Measurements from ENCODE around the gene RSBN1L. TPM values are rescaled to one million over a fixed set of nuclear protein-coding genes. Genes with fewer than 3 reads are reported as not detected.
A peak's percentile ranks its signal among the peaks of the same experiment; 100 is the strongest.

The RSBN1L gene
- polyA plus RNA-seq, 1 donor (not counting 4 experiments of a cell fraction or from before 2014, with no cell fraction given): 9.6 TPM

DNA sequence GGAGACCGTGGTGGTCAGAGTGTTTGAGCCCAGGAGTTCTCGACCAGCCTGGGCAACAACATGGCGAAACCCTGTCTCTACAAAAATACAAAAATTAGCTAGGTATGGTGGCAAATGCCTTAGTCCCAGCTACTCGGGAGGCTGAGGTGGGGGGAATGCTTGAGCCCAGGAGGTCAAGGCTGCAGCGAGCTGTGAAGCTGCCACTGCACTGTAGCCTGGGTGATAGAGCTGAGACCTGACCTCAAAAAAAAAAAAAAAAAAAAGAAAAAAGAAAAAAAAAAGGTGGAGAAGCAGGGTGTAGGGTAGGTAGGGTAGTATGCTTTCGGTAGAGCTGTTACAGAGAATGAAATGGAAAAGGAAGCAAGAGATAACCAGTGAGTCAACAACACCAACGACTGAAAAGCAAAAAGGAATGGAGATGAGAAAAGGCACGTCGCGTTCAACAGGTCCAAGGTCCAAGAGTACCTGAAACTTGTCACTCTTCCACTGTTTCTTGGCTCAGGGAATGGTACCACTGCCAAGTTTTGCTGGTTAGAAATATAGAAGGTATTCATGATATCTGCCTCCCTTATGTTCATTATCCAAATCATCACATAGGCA is 4.3 kb upstream of the RSBN1L start:
- dilution Hi-C loops (cut with MboI; ENCODE audit: extremely low pct_ligation_motif_present, low sequenced_read_pairs): no loop called here

GRCh38 chr7:77693830-77694583 is 2.3 kb upstream of the RSBN1L start:
- Histone ChIP-seq H3K9me3 (ENCODE audit: control insufficient read depth, low read depth, low read length) (no peaks in the 10 kb centered on the region), H3K9ac (ENCODE audit: control insufficient read depth, extremely low read depth, insufficient read depth, low read length) (no peak overlapping the region), H3K4me1 (ENCODE audit: control insufficient read depth, extremely low read depth, insufficient read depth, low read length) (peaks cover 17% of the 10 kb centered on the region), H4K20me1 (ENCODE audit: control insufficient read depth, extremely low read depth, insufficient read depth, low read length) (peaks cover 2% of the 10 kb centered on the region), H3K4me3 (ENCODE audit: control insufficient read depth in 2 of 3, extremely low read depth in 1 of 3, insufficient read depth in 2 of 3, low read depth in 1 of 3, low read length in 3 of 3) (peak overlapping the region in 1 of 3 experiments; percentile 37), H2AFZ (ENCODE audit: control insufficient read depth, low read length) (no peak overlapping the region), H3K27ac (ENCODE audit: control insufficient read depth, insufficient read depth, low read length) (no peak overlapping the region), H3K27me3 (ENCODE audit: control insufficient read depth, extremely low read depth, insufficient read depth, low read length) (no peaks in the 10 kb centered on the region), H3K79me2 (ENCODE audit: control insufficient read depth, insufficient read depth, low read length) (peaks cover 66% of the 10 kb centered on the region), H3K9me1 (ENCODE audit: control insufficient read depth, extremely low read depth, insufficient read depth, low read length) (no peaks in the 10 kb centered on the region), H3K4me2 (ENCODE audit: control insufficient read depth, extremely low read depth, insufficient read depth, low read depth, low read length) (peak overlapping the region; percentile 37), H3K36me3 (ENCODE audit: control insufficient read depth in 2 of 2, extremely low read depth in 1 of 2, insufficient read depth in 2 of 2, low read length in 2 of 2) (no peaks in the 10 kb centered on the region)
- DNase-seq (ENCODE audit: low read depth, low spot score): no peak
- FAIRE-seq: no peak
- TF ChIP-seq CTCF (optimal IDR thresholded peaks at IDR 0.05 in 1 of 3, IDR thresholded peaks at IDR 0.05 in 1 of 3, conservative IDR thresholded peaks at IDR 0.05 in 1 of 3; ENCODE audit: extremely low read depth in 1 of 3, insufficient read depth in 2 of 3, low read length in 3 of 3): no peak
- no peak for TF ChIP-seq EZH2 (IDR thresholded peaks at IDR 0.05; ENCODE audit: low read length)
- dilution Hi-C loops (cut with MboI; ENCODE audit: extremely low pct_ligation_motif_present, low sequenced_read_pairs): no loop called here

More for the DNA sequence above, 4.3 kb upstream of the RSBN1L start:
- no peak overlapping the region for H3K27ac ChIP-seq (ENCODE audit: control insufficient read depth, insufficient read depth, low read length)
- no peaks in the 10 kb centered on the region for H3K9me3 ChIP-seq (ENCODE audit: control insufficient read depth, low read depth, low read length)
- no peak overlapping the region for H3K9ac ChIP-seq (ENCODE audit: control insufficient read depth, extremely low read depth, insufficient read depth, low read length)
- H3K9me1 ChIP-seq (ENCODE audit: control insufficient read depth, extremely low read depth, insufficient read depth, low read length): no peaks in the 10 kb centered on the region
- H3K36me3 ChIP-seq (ENCODE audit: control insufficient read depth in 2 of 2, extremely low read depth in 1 of 2, insufficient read depth in 2 of 2, low read length in 2 of 2): peaks cover 0 to 2% of the 10 kb centered on the region in 2 experiments
- H2AFZ ChIP-seq (ENCODE audit: control insufficient read depth, low read length): no peak overlapping the region
- FAIRE-seq: no peak
- DNase-seq (ENCODE audit: low read depth, low spot score): no peak
- H3K4me1 ChIP-seq (ENCODE audit: control insufficient read depth, extremely low read depth, insufficient read depth, low read length): peaks cover 6% of the 10 kb centered on the region
- no peaks in the 10 kb centered on the region for H3K27me3 ChIP-seq (ENCODE audit: control insufficient read depth, extremely low read depth, insufficient read depth, low read length)
- no peak overlapping the region for H3K4me3 ChIP-seq (ENCODE audit: control insufficient read depth in 2 of 3, extremely low read depth in 1 of 3, insufficient read depth in 2 of 3, low read depth in 1 of 3, low read length in 3 of 3)
- TF ChIP-seq EZH2 (IDR thresholded peaks at IDR 0.05; ENCODE audit: low read length): no peak
- no peak for TF ChIP-seq CTCF (optimal IDR thresholded peaks at IDR 0.05 in 1 of 3, IDR thresholded peaks at IDR 0.05 in 1 of 3, conservative IDR thresholded peaks at IDR 0.05 in 1 of 3; ENCODE audit: extremely low read depth in 1 of 3, insufficient read depth in 2 of 3, low read length in 3 of 3)
- H3K4me2 ChIP-seq (ENCODE audit: control insufficient read depth, extremely low read depth, insufficient read depth, low read depth, low read length): no peak overlapping the region
- peaks cover 47% of the 10 kb centered on the region for H3K79me2 ChIP-seq (ENCODE audit: control insufficient read depth, insufficient read depth, low read length)
- peaks cover 2% of the 10 kb centered on the region for H4K20me1 ChIP-seq (ENCODE audit: control insufficient read depth, extremely low read depth, insufficient read depth, low read length)

Measured in keratinocyte (primary cell).